ENCODE data around the gene RUNDC3A.

RUNDC3A gene

GRCh38 chr17:44267165-44267455 is 41.3 kb upstream of the RUNDC3A start (continued):
- no peak for TF ChIP-seq ZFP37 (tag by site-specific recombination; IDR thresholded peaks at IDR 0.05)
- TF ChIP-seq RBAK (tag by site-specific recombination; IDR thresholded peaks at IDR 0.05), result no peak
- TF ChIP-seq ZNF350 (tag by site-specific recombination; IDR thresholded peaks at IDR 0.05), result no peak
- TF ChIP-seq ZNF266 (tag by site-specific recombination; IDR thresholded peaks at IDR 0.05; ENCODE audit: low read depth), result no peak
- TF ChIP-seq ZSCAN4 (tag by site-specific recombination; IDR thresholded peaks at IDR 0.05), result no peak
- TF ChIP-seq TRIM28 (IDR thresholded peaks at IDR 0.05; ENCODE audit: borderline replicate concordance, low read length), result no peak

DNA sequence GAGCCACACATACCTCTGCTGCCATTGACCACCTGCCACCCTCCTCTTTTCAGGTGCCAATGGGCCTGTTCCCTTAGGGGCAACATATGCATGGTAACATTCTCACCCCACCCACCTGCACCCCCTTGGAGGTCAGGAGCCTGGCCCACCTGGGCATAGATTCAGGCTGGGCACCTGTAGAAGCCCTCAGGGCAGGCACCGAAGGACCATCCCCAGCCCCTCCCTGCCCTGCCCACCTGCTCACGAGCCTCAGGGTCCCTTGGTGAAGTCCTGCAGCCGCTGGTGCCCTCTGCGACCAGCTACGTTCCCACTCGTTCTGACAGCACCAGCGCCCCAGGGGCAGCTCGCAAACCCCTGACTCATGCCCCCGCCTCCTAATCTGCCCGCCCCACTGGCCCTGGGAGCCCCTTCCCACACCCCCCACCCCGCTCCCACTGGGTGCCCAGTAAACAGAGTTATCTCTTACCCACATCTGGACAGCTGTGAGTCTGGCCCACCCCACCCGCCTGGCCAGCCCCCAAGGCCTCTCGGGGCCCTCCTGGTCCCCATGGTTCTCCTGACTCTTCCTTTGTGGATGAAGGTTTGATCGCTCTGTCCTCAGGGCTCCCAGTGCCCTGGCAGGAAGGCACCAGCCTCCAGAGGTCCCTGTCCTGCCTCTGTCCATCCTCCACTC is 40.4 kb upstream of the RUNDC3A start, which contains the start of gene SLC4A1:
Gene SLC4A1 (minus strand): TSS at position 318 of the 673 bp plus-strand sequence. CDS start 5,269 bp downstream, outside the sequence.
- ChIA-PET CTCF (interaction anchor here (0.8 kb wide), 1 partner anchor 77 kb away, joined by 3 read pairs; the partner anchor contains the start of gene GRN), POLR2A (interaction anchor here (0.9 kb wide), 1 partner anchor 11 kb away, joined by 3 read pairs; no protein-coding TSS in a partner anchor)
- Histone ChIP-seq H3K4me1 (ENCODE audit: control insufficient read depth, insufficient read depth, low read length) (no peaks in the 10 kb centered on the region), H3K4me3 (ENCODE audit: low read depth, low read length) (no peak within 1 kb of the TSS), H3K9me3 (ENCODE audit: control insufficient read depth, insufficient read depth, low read depth, low read length) (no peaks in the 10 kb centered on the region), H3K36me3 (ENCODE audit: control insufficient read depth in 2 of 2, insufficient read depth in 1 of 2, low read length in 2 of 2) (no peaks in the 10 kb centered on the region), H3K27ac (ENCODE audit: extremely low read depth, low read depth, low read length) (no peak within 1 kb of the TSS)
- TF ChIP-seq REPIN1 (tag by site-specific recombination; IDR thresholded peaks at IDR 0.05; ENCODE audit: low read depth), result no peak

- ChIA-PET POLR2A (interaction anchor here (0.9 kb wide), 1 partner anchor 10 kb away, joined by 3 read pairs; no protein-coding TSS in a partner anchor), CTCF (no interaction called here)
- H3K4me1 ChIP-seq (ENCODE audit: control insufficient read depth, insufficient read depth, low read length), result no peaks in the 10 kb centered on the region
Measured at GRCh38 chr17:44268709-44269534, 39.5 kb upstream of the RUNDC3A start.

GRCh38 chr17:44269535-44270240 is 38.7 kb upstream of the RUNDC3A start:
- POLR2A ChIA-PET, result no interaction called here
- H3K4me3 ChIP-seq (ENCODE audit: low read depth, low read length), result no peak overlapping the region
- TF ChIP-seq ZNF24 (tag by site-specific recombination; IDR thresholded peaks at IDR 0.05), result no peak
- TF ChIP-seq ZNF341 (tag by site-specific recombination; IDR thresholded peaks at IDR 0.05; ENCODE audit: low read depth), result peak; percentile 88
- no peak overlapping the region for H3K27ac ChIP-seq (ENCODE audit: extremely low read depth, low read depth, low read length)
- H3K4me1 ChIP-seq (ENCODE audit: control insufficient read depth, insufficient read depth, low read length), result no peaks in the 10 kb centered on the region
- H3K9me3 ChIP-seq (ENCODE audit: control insufficient read depth, insufficient read depth, low read depth, low read length), result no peaks in the 10 kb centered on the region
- H3K36me3 ChIP-seq (ENCODE audit: control insufficient read depth in 2 of 2, insufficient read depth in 1 of 2, low read length in 2 of 2), result no peaks in the 10 kb centered on the region
- CTCF ChIA-PET, result interaction anchor here (1.5 kb wide), 1 partner anchor 67 kb away, joined by 3 read pairs; no protein-coding TSS in a partner anchor

More at GRCh38 chr17:44268709-44269534, 39.5 kb upstream of the RUNDC3A start:
- Histone ChIP-seq H3K27ac (ENCODE audit: extremely low read depth, low read depth, low read length) (no peak overlapping the region), H3K4me3 (ENCODE audit: low read depth, low read length) (no peak overlapping the region), H3K9me3 (ENCODE audit: control insufficient read depth, insufficient read depth, low read depth, low read length) (no peaks in the 10 kb centered on the region), H3K36me3 (ENCODE audit: control insufficient read depth in 2 of 2, insufficient read depth in 1 of 2, low read length in 2 of 2) (no peaks in the 10 kb centered on the region)
- TF ChIP-seq ZNF404 (tag by site-specific recombination; IDR thresholded peaks at IDR 0.05) (no peak), ZNF558 (tag by site-specific recombination; IDR thresholded peaks at IDR 0.05) (no peak), ZNF19 (tag by site-specific recombination; IDR thresholded peaks at IDR 0.05; ENCODE audit: low read depth) (no peak), ZNF2 (tag by site-specific recombination; IDR thresholded peaks at IDR 0.05) (no peak)
